GM19328 (cell line): ENCODE data around the gene SNX9.

Experiments
- ATAC-seq: cut with Tn5 transposase; IDR thresholded peaks from one replicate; pipeline ENCODE4 v1.9.1; 2021; ENCODE audit warnings: mild to moderate bottlenecking, moderate library complexity; ENCODE audit not compliant: unreplicated experiment

SNX9 gene

DNA sequence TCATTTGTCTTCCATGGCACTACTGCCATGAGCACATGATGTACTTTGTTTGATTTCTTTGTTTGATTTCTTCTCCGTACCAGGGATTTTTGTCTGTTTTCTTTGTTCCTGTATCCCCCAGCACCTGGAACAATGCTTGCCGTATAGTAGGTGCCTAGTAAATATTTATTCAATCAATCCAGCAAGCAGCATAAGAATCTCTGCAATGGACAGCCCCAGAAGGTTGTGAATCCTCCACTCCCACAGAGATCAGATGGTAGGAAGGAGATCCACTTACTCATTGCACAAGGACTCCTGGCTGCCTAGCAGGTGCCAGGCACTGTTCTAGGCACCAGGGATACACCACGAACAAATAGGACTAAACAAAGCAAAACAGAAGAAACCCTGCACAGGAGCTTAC is 151.9 kb downstream of the SNX9 start:
- ATAC-seq = no peak

GRCh38 chr6:157975456-157975855 is 152.4 kb downstream of the SNX9 start:
- no peak for ATAC-seq

DNA sequence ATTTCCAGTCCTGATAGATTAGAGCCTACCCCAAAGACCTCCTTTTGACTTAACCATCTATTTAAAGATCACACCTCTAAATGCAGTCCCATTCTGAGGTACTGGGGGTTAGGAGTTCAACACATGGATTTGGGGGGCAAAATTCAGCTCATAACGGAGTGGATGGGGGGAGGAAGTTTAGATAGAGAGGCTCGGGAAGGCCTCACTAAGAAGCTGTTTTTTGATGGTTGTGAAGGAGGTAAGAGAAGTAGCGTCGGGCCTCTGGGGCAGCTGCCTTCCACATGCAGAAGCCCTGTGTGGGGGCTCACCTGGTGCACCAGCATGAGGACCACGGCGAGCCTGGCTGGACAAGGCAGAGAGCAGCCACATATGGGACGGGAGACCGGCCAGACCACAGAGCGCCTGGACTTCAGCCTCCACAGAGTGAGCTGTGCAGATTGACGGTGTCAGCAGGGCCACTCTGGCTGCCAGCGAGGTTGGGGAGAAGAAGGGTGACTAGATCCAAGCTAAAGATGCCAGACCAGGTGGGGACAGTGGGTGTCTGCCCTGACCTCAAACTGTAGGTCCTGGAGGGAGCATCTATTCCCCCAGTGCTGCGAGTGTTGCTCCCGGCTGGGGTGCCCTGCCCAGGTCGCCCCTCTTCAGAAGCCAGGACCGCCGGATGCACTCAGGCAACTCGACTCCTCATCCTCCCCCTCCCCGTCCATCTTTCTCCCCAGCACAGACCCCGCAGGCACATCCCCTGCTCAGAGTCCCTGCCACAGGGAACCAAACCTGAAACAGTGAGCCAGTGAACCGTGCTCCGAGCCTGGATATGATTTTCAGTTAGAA is 153.5 kb downstream of the SNX9 start:
- ATAC-seq = no peak

DNA sequence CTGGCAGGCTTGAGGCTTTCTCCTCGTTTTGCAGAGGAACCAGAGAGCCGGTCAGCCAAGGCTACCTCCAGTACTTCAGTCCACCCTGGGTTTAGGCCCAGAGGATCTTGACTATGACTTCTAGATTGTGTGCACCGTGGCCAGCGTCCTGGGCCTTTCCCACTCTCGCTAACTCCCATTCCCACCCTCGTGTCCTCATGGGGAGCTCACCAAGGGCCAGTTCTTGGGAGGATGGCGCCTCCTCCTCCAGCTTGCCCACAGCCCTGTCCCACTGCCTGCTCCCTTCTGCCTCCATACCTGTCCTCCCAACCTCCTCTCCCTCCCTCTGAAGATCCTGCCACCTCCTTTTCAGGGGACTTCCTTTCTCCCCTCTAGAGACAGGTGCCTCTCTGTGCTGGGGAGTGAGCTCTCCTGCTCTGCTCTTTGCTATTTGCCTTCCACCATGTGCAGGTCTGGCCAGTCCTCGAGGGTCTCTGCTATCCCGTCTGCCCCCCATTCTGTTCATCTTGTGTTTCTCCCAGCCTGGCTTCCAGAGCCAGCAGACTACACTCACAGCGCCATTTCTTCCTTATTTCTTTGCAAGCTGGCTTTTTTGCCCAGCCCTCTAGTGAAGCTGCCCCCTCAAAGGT is 154.2 kb downstream of the SNX9 start:
- no peak for ATAC-seq

DNA sequence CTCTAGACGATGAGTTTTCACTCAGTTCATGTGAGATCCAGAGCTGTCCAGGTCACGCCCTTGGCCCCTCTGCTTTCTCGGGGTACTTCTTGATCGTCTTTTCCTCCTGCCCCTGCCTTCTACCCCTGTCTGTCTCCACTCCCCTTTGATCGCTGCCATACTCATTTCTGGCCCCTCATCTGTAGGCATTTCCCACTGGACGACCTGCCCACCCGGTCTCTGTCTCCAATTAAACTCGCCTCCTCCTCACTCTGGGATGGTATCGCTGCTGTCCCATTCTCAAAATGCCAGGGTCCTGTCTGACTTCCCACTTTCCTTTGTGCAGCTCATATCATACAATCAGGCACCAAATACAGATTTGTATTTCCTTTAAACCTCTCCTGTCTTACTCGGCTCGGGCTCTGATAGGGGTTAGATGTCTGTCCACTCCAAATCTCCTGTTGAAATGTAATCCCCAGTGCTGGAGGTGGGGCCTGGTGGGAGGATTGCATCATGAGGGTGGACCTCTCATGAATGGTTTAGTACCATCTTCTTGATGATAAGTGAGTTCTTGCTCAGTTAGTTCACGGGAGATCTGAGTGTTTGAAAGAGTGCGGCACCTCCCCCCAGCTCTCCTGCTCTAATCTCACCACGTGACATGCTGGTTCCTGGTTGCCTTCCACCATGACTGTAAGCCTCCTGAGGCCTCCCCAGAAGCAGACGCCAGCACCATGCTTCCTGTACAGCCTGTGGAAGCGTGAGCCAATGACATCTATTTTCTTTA is 155.2 kb downstream of the SNX9 start:
- ATAC-seq = no peak

- no peak for ATAC-seq
These were observed 157.5 kb downstream of the SNX9 start for GRCh38 chr6:157980288-157981131.

GRCh38 chr6:157981132-157981394 is 158.0 kb downstream of the SNX9 start:
- peak; percentile 22 for ATAC-seq

DNA sequence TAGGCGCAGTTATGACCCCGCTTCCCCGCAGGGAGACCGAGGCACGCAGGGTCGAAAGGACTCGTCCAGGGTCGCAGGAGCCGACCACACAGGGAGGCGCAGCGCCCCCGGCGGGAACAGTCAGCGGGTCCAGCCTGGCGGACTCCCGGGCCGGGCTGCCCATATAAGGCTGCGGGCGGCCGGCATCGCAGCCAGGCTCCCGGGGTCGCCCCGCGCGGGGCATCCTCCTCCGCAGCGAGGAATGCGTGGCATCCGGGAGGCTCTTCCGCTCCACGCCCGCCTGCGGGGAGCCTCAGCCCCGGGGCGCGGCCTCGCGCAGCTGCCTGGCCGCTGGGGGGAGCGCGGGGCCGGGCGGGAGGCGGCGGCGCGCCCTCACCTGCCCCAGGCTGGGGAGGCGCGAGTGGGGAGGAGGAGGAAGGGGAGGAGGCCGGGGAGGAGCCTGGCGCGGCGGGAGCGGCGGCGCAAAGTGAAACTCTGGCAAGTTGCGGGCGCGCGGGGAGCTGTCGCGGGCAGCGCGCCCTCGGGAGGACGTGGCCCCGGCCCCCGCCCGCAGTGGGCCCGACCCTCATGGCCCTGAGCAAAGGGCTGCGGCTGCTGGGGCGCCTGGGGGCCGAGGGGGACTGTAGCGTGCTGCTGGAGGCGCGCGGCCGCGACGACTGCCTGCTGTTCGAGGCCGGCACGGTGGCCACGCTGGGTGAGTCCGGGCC is 158.5 kb downstream of the SNX9 start, which contains the start of gene SYNJ2:
TSS of gene SYNJ2 (plus strand) at position 469 of the 707 bp plus-strand sequence. CDS start at position 568, 99 bp downstream.
- peak; percentile 82 for ATAC-seq

- peak; percentile 32 for ATAC-seq
These were observed 159.1 kb downstream of the SNX9 start for GRCh38 chr6:157982102-157982562.

GRCh38 chr6:157982563-157983405 is 159.7 kb downstream of the SNX9 start:
- ATAC-seq = no peak

- no peak for ATAC-seq
These were observed 160.5 kb downstream of the SNX9 start for GRCh38 chr6:157983406-157984119.

DNA sequence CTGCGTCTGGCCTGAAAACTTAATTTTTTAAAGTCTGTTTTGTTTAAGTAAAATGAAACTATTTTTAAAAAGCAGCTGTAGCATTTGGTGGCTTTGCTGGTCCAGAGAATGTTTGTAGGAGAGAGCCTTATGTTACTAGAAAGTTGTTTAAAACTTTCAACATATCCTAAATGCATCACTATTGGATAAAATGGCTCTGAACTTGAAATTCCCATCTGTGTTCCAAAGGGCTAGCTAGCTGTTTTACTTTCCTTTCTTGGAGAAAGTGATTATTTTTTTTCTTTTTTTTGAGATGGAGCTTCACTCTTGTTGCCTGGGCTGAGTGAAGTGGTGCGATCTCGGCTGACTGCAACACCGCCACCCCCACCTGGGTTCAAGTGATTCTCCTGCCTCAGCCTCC is 161.1 kb downstream of the SNX9 start:
- no peak for ATAC-seq

- no peak for ATAC-seq
These were observed 161.7 kb downstream of the SNX9 start for GRCh38 chr6:157984686-157985225.

DNA sequence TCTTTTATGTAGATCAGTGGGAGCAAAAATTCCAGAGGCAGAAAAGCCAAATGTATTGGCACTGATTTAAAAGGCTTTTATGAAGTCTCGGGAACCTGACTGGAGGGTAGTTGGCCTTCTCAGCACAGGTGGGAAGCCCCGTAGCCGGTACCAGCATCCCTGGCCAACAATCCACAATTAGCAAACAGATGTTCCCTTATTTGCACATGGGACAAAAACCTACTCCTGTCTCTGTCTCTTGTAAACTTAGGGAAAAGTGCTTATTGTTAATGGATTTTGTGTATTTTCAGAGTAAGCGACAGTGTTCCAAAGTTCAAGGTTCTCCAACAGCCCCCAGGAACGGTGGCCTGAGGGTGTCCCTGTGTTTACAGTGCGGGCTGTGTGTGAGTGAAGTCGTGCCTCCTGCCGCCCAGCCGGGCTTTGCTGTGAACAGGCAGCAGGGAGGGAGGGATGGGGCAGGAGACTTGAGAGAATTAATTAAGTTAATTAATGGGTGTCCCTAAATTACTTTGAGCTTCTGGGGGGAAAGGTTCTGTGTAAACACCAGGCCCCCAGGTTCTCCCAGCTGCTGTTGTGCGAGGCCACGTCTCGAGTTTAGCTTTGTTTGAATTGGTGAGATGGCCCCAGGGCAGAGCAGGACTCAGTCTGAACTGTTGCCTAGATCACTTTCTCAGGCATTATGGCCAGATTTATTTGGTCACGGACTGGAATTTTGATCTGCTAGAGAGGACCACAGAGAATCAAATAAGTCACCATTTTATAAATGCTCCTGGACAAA is 162.5 kb downstream of the SNX9 start:
- ATAC-seq = no peak

DNA sequence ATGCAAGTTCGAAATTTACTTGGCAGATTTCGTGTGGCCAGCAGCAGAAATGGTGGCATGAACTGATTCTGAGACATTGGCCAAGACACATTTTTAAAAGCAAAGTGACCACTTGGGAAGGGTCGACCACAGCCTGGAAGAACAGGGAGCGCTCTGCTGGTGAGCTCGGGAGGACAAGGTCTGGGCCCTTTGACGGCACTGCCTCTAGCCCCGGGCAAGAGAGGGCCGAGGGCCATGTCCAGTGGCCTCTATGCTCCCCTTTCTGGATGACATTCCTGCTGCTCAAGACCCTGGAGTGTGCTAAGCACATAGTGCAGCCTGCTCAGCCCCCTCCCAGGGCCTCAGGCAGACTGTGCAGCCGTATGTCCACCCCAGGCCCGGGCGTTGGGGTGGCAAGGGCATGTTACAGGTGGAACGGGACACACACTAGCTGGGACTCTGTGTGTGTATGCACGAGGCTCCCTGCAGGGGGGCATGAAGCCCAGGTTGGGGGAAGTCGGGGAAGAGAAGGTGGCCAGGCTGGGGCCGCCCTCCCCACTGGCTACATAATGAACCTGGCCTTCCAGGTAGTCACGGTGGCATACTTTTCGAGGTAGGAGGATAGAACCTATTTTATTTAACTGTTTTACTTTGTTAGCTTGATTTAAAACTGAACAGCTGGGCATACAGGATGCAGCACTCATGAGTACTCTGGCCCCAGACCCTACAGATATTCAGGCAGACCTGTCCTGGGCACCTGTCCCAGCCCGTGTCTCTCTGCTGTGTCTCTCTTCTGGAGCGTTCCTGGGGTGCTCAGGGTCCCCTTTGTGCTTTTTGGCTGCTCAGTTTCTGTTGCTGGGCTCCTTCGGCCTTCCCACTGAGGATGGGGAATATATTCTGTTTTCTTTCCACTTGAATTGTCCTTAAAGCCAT is 165.0 kb downstream of the SNX9 start:
- ATAC-seq = no peak

DNA sequence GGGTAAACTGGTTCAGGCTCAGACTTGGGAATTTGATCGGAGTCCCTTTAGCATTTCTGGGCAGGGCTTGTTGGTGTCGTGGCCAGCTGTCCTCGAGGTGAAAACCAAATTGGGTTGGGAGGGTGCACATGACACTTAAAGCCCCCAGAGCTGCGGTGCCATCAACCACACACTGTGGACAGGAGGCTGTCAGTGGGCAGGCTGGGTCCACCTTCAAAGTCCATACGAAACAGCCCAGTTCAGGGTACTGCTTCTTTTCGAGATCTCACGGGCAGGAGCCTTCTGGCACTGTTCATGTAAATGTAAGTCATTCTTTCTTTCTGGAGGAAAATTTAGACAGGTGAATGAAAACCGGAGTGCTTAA is 165.6 kb downstream of the SNX9 start:
- ATAC-seq = no peak
